WTC11 (cell line): ENCODE data around the gene ITPR1.

Experiments used
- CTCF ChIP-seq: fragments of 200-600 bp; IDR thresholded peaks from 2 replicates; pipeline ENCODE4 v1.8.0; 2022; ENCODE audit warnings: antibody characterized with exemption
- JUN ChIP-seq: sonication (generic); formaldehyde crosslinking; IDR thresholded peaks from 2 replicates; pipeline ENCODE4 v1.8.0; 2023; ENCODE audit warnings: mild to moderate bottlenecking, missing genetic modification reagents
- STAT6 ChIP-seq: sonication (generic); formaldehyde crosslinking; conservative IDR thresholded peaks from 2 replicates; pipeline ENCODE4 v1.8.1; 2023; ENCODE audit warnings: mild to moderate bottlenecking, low read depth, missing genetic modification reagents, moderate library complexity
- TCF7 ChIP-seq: sonication (generic); formaldehyde crosslinking; IDR thresholded peaks from 2 replicates; pipeline ENCODE4 v1.8.0; 2022; ENCODE audit warnings: mild to moderate bottlenecking, low read depth, missing genetic modification reagents, moderate library complexity
- TEAD1 ChIP-seq: sonication (generic); formaldehyde crosslinking; IDR thresholded peaks from 2 replicates; pipeline ENCODE4 v1.8.0; 2022; ENCODE audit warnings: mild to moderate bottlenecking, missing genetic modification reagents
- ZNF121 ChIP-seq: sonication (generic); formaldehyde crosslinking; IDR thresholded peaks from 2 replicates; pipeline ENCODE4 v1.8.0; 2023; ENCODE audit warnings: missing genetic modification reagents
- TF ChIP-seq, protein P1 (sequence below): sonication (generic); formaldehyde crosslinking; conservative IDR thresholded peaks from 2 replicates; pipeline ENCODE4 v1.8.1; 2022; ENCODE audit warnings: mild to moderate bottlenecking, missing genetic modification reagents
- TF ChIP-seq, protein P2 (sequence below): sonication (generic); formaldehyde crosslinking; IDR thresholded peaks from 2 replicates; pipeline ENCODE4 v1.8.1; 2022; ENCODE audit warnings: mild to moderate bottlenecking, missing genetic modification reagents, moderate library complexity, borderline replicate concordance

- TF ChIP-seq CTCF, result no peak
- TF ChIP-seq, protein P1, sequence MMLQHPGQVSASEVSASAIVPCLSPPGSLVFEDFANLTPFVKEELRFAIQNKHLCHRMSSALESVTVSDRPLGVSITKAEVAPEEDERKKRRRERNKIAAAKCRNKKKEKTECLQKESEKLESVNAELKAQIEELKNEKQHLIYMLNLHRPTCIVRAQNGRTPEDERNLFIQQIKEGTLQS (CRISPR knock-in tag), result no peak
- no peak for TF ChIP-seq TCF7 (CRISPR knock-in tag)
- TF ChIP-seq JUN (CRISPR knock-in tag), result no peak
- TF ChIP-seq STAT6, result no peak
- TF ChIP-seq, protein P2, sequence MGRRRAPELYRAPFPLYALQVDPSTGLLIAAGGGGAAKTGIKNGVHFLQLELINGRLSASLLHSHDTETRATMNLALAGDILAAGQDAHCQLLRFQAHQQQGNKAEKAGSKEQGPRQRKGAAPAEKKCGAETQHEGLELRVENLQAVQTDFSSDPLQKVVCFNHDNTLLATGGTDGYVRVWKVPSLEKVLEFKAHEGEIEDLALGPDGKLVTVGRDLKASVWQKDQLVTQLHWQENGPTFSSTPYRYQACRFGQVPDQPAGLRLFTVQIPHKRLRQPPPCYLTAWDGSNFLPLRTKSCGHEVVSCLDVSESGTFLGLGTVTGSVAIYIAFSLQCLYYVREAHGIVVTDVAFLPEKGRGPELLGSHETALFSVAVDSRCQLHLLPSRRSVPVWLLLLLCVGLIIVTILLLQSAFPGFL (CRISPR knock-in tag), result no peak
- no peak for TF ChIP-seq ZNF121 (CRISPR knock-in tag)
- TF ChIP-seq TEAD1 (CRISPR knock-in tag), result no peak
Observed at GRCh38 chr3:4865714-4866113, 372.6 kb downstream of the ITPR1 start.
